HG03066 (cell line): ENCODE results near the gene FXYD6.
"Not testable (repeated sequence)": the region's sequence is repeated elsewhere in the genome, so short reads cannot be mapped to it uniquely, and the experiment has no call there.

Experiments
- ATAC-seq: cut with Tn5 transposase; IDR thresholded peaks from one replicate; pipeline ENCODE4 v1.9.1; 2021; ENCODE audit warnings: low read depth; ENCODE audit not compliant: unreplicated experiment

FXYD6 gene

GRCh38 chr11:117820071-117820470 lies 56.4 kb downstream of the FXYD6 start:
- no peak for ATAC-seq

- no peak for ATAC-seq
These were observed 57.1 kb downstream of the FXYD6 start for GRCh38 chr11:117819096-117820040.

GRCh38 chr11:117818041-117818873 lies 58.2 kb downstream of the FXYD6 start:
- no peak for ATAC-seq

GRCh38 chr11:117817368-117818040 lies 59.0 kb downstream of the FXYD6 start:
- ATAC-seq, result no peak

- no peak for ATAC-seq
These were observed 59.6 kb downstream of the FXYD6 start for GRCh38 chr11:117816846-117817367.

GRCh38 chr11:117816151-117816741 lies 60.2 kb downstream of the FXYD6 start:
- ATAC-seq, result no peak

GRCh38 chr11:117815262-117815803 lies 61.1 kb downstream of the FXYD6 start:
- ATAC-seq, result peak; percentile 69

GRCh38 chr11:117814766-117815261 lies 61.6 kb downstream of the FXYD6 start:
- peak; percentile 47 for ATAC-seq

- no peak for ATAC-seq
These were observed 62.2 kb downstream of the FXYD6 start for GRCh38 chr11:117814204-117814765.

GRCh38 chr11:117810056-117810451 lies 66.4 kb downstream of the FXYD6 start:
- not testable (repeated sequence) for ATAC-seq

- ATAC-seq, result no peak
These were observed 67.0 kb downstream of the FXYD6 start for GRCh38 chr11:117809236-117810055.

GRCh38 chr11:117808784-117809183 lies 67.7 kb downstream of the FXYD6 start:
- no peak for ATAC-seq

- no peak for ATAC-seq
These were observed 68.8 kb downstream of the FXYD6 start for GRCh38 chr11:117807482-117808327.

- no peak for ATAC-seq
These were observed 69.6 kb downstream of the FXYD6 start for GRCh38 chr11:117806846-117807245.

GRCh38 chr11:117805045-117805444 lies 71.4 kb downstream of the FXYD6 start:
- ATAC-seq, result no peak

- ATAC-seq, result no peak
These were observed 72.6 kb downstream of the FXYD6 start for GRCh38 chr11:117803896-117804295.

- ATAC-seq, result no peak
These were observed 76.8 kb downstream of the FXYD6 start for GRCh38 chr11:117799634-117800033.
